PC-3 (cell line): ENCODE results near the gene PLSCR4. TPM values are rescaled to one million over a fixed set of nuclear protein-coding genes. Genes with fewer than 3 reads are reported as not detected.

Experiments
- ATAC-seq: fragments of 200-7000 bp; cut with Tn5 transposase; 2 replicates; pipeline ENCODE4 v1.9.1; 2020; ENCODE audit warnings: mild to moderate bottlenecking, moderate library complexity
- BruUV-seq: library from RNA; stranded (reverse); fragments of 400-500 nt; replicated peaks from 2 replicates; lab custom pipeline; 2021; lab: Mats Ljungman, UMichigan
- CTCF ChIA-PET: fragments of 300-600 bp; sonication (Branson Sonifier 250); formaldehyde crosslinking; loops from one replicate; lab custom pipeline; 2022; ENCODE audit warnings: antibody characterized with exemption; lab: Charles Lee
- POLR2A ChIA-PET: fragments of 300-600 bp; sonication (Branson Sonifier 250); formaldehyde crosslinking; loops from one replicate; lab custom pipeline; 2022; ENCODE audit warnings: antibody characterized with exemption; ENCODE audit not compliant: unreplicated experiment; lab: Charles Lee
- DNase-seq: peaks from one replicate; pipeline ENCODE4 v3.0.0-alpha.2; 2015
- H2AFZ ChIP-seq: fragments of 300-600 bp; sonication (generic); 2 replicates; pipeline ENCODE4 v1.6.0; 2016; ENCODE audit warnings: antibody characterized with exemption, low read length
- H3F3A ChIP-seq: fragments of 300-600 bp; sonication (generic); one replicate; pipeline ENCODE4 v1.6.0; 2017; ENCODE audit warnings: antibody characterized with exemption, low read length, control low read depth, mild to moderate bottlenecking; ENCODE audit not compliant: unreplicated experiment
- H3K27ac ChIP-seq: fragments of 300-600 bp; sonication (generic); 2 replicates; pipeline ENCODE4 v1.5.1; 2016; ENCODE audit warnings: mild to moderate bottlenecking, low read length
- H3K27me3 ChIP-seq: fragments of 300-600 bp; sonication (generic); 2 replicates; pipeline ENCODE4 v1.6.1; 2016; ENCODE audit warnings: low read length, mixed read lengths
- H3K36me3 ChIP-seq: fragments of 300-600 bp; sonication (generic); 2 replicates; pipeline ENCODE4 v1.6.1; 2016; ENCODE audit warnings: low read depth, mixed run types, low read length, mixed read lengths
- H3K4me1 ChIP-seq: fragments of 300-600 bp; sonication (generic); 2 replicates; pipeline ENCODE4 v1.5.1; 2016; ENCODE audit warnings: low read length; ENCODE audit not compliant: insufficient read depth
- H3K4me2 ChIP-seq: fragments of 300-600 bp; sonication (generic); 2 replicates; pipeline ENCODE4 v1.6.0; 2016; ENCODE audit warnings: low read length
- H3K4me3 ChIP-seq: fragments of 300-600 bp; sonication (generic); 2 replicates; pipeline ENCODE4 v1.5.1; 2016; ENCODE audit warnings: mild to moderate bottlenecking, low read length, mixed read lengths
- H3K79me2 ChIP-seq: fragments of 300-600 bp; sonication (generic); 2 replicates; pipeline ENCODE4 v1.6.1; 2017; ENCODE audit warnings: low read length, mixed read lengths
- H3K9ac ChIP-seq: fragments of 300-600 bp; sonication (generic); 2 replicates; pipeline ENCODE4 v1.6.0; 2016; ENCODE audit warnings: mild to moderate bottlenecking, low read length
- H3K9me2 ChIP-seq: fragments of 300-600 bp; sonication (generic); replicated peaks from 2 replicates; pipeline ENCODE4 v1.6.1; 2016; ENCODE audit warnings: mixed run types, low read length, mixed read lengths
- H3K9me3 ChIP-seq: fragments of 300-600 bp; sonication (generic); 2 replicates; pipeline ENCODE4 v1.6.1; 2016; ENCODE audit warnings: low read length, mixed read lengths
- H4K20me1 ChIP-seq: fragments of 300-600 bp; sonication (generic); 2 replicates; pipeline ENCODE4 v1.6.1; 2016; ENCODE audit warnings: low read length, mixed read lengths
- CTCF ChIP-seq: fragments of 300-600 bp; sonication (generic); conservative IDR thresholded peaks from 2 replicates; pipeline ENCODE4 v1.5.1; 2017; ENCODE audit warnings: antibody characterized with exemption, low read depth, mild to moderate bottlenecking, low read length
- EZH2 ChIP-seq: fragments of 300-600 bp; sonication (generic); IDR thresholded peaks from one replicate; pipeline ENCODE4 v1.6.1; 2017; ENCODE audit warnings: antibody characterized with exemption, mild to moderate bottlenecking, low read length; ENCODE audit not compliant: unreplicated experiment
- EZH2phosphoT487 ChIP-seq: fragments of 300-600 bp; sonication (generic); IDR thresholded peaks from 2 replicates; pipeline ENCODE4 v1.6.1; 2018; ENCODE audit warnings: mild to moderate bottlenecking, antibody characterized with exemption, low read length, borderline replicate concordance
- intact Hi-C: fragments of 100-400 bp; cut with micrococcal nuclease; formaldehyde crosslinking; loops from 2 replicates; pipeline ENCODE4 v1.9.0; 2023
- total RNA-seq: library from RNA; depleted of rRNA; stranded (reverse); fragments of >200 nt; gene quantifications from 2 replicates; pipeline ENCODE4 v1.2.3, GENCODE V29; 2014; rRNA removed

Gene PLSCR4
- total RNA-seq, 1 experiment from 2014 or later, result 0.84 TPM

- BruUV-seq, result no TSS peak
These were observed 105.3 kb downstream of the PLSCR4 start for GRCh38 chr3:146145642-146146041.

DNA sequence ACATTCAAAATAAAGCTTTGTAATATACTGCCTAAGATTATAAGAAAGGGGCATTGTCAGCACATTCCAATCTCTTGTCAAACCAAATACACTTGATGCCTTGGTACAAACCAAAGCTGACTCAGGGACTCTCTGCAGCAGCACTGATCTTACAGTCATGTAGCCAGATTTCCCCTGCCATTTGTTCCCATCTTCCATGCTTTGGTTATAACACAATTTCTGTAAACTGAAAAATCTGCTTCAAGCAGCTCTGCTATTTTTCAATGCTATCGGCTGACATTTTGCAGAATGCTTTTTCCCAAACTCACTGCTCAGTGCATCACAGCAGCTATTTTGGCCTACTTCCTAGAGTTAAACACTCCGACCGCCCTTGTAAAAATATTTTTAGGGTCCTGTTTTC is 108.1 kb downstream of the PLSCR4 start:
- Histone ChIP-seq H3F3A (no peaks in the 10 kb centered on the region), H3K27me3 (no peaks in the 10 kb centered on the region), H2AFZ (no peak overlapping the region), H3K27ac (no peak overlapping the region), H3K4me1 (peaks cover 33% of the 10 kb centered on the region), H4K20me1 (peaks cover 78% of the 10 kb centered on the region), H3K9me2 (no peaks in the 10 kb centered on the region), H3K9me3 (no peaks in the 10 kb centered on the region), H3K4me3 (no peak overlapping the region), H3K36me3 (peaks cover 19% of the 10 kb centered on the region), H3K9ac (no peak overlapping the region), H3K79me2 (peaks cover 100% of the 10 kb centered on the region), H3K4me2 (peak overlapping the region; percentile 5; the same call in 1 of the 2 replicates)
- ChIA-PET CTCF (interaction anchor here (1.2 kb wide), 1 partner anchor 45 kb away, joined by 4 read pairs; no protein-coding TSS in a partner anchor), POLR2A (no interaction called here)
- no TSS peak for BruUV-seq
- ATAC-seq (peak; percentile 56), DNase-seq (peak; percentile 51)
- intact Hi-C loops, result no loop called here
- TF ChIP-seq EZH2phosphoT487 (no peak), CTCF (no peak), EZH2 (no peak)

More at GRCh38 chr3:146145642-146146041, 105.3 kb downstream of the PLSCR4 start:
- Histone ChIP-seq H3K4me1 (peaks cover 46% of the 10 kb centered on the region), H3K4me3 (no peak overlapping the region), H3K9me2 (no peaks in the 10 kb centered on the region), H3K79me2 (peaks cover 100% of the 10 kb centered on the region), H3K27ac (no peak overlapping the region), H3K4me2 (peak overlapping the region; percentile 10; the same call in 1 of the 2 replicates), H3K9ac (no peak overlapping the region), H3F3A (peaks cover 6% of the 10 kb centered on the region), H2AFZ (no peak overlapping the region), H3K27me3 (no peaks in the 10 kb centered on the region), H3K9me3 (no peaks in the 10 kb centered on the region), H4K20me1 (peaks cover 92% of the 10 kb centered on the region), H3K36me3 (peaks cover 30% of the 10 kb centered on the region)
- peak; percentile 39 for DNase-seq
- POLR2A ChIA-PET, result no interaction called here
- intact Hi-C loops, result no loop called here
- ATAC-seq, result peak; percentile 56
- CTCF ChIA-PET, result no interaction called here
- no peak for TF ChIP-seq CTCF
- TF ChIP-seq EZH2, result no peak
- TF ChIP-seq EZH2phosphoT487, result no peak

Other genes with a start within 250 kb of the PLSCR4 start
- 76.1 and 84.8 TPM in 2 replicates for gene PLOD2, start 89.9 kb downstream of the PLSCR4 start, total RNA-seq
- gene PLSCR2, start 218.5 kb upstream of the PLSCR4 start, total RNA-seq, result 0.86 TPM in 1 of 2 replicates, not detected in the other